Measurements from ENCODE around the gene VPREB1.
"Not testable (repeated sequence)": the region's sequence is repeated elsewhere in the genome, so short reads cannot be mapped to it uniquely, and the experiment has no call there.

VPREB1 gene, protein sequence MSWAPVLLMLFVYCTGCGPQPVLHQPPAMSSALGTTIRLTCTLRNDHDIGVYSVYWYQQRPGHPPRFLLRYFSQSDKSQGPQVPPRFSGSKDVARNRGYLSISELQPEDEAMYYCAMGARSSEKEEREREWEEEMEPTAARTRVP

GRCh38 chr22:22244316-22245250 is at the start of gene VPREB1:
Gene VPREB1 (plus strand): TSS chr22:22244786. CDS start chr22:22244814, 28 bp downstream.
- no peak for DNase-seq (ENCODE audit: low read depth in 1 of 2, low spot score in 1 of 2)

DNA sequence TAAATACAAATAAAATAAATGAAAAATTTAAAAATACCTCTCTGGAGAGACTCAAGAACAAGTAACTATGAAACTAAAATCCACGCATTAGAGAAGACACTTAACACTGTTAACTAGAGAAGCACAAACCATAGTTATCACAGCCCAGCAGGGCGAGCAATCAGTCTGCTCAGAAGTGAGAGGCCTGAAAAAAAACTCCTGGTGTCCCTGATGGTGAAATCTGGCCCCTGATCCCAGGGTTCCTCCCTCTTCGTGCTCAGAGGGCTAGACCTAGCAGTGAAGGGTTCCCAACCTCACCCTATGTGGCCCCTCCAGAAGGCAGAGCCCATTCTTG is 49.7 kb upstream of the VPREB1 start:
- DNase-seq (ENCODE audit: low read depth in 1 of 2, low spot score in 1 of 2): no peak

GRCh38 chr22:22195265-22196017 is 49.1 kb upstream of the VPREB1 start:
- DNase-seq (ENCODE audit: low read depth in 1 of 2, low spot score in 1 of 2): peak; percentile 56 to 67

DNA sequence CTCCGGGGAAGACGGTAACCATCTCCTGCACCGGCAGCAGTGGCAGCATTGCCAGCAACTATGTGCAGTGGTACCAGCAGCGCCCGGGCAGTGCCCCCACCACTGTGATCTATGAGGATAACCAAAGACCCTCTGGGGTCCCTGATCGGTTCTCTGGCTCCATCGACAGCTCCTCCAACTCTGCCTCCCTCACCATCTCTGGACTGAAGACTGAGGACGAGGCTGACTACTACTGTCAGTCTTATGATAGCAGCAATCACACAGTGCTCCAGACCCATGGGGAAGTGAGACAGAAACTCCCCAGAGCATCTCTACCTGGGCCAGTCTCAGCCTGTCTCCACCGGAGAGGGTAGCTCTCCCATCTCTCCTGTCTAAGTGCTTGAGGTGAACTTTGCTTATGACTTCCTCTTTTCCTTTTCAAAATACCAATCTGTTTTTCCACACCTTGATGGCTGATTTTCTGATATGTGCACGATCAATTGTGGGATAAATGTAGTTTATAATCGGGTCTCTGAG is 48.5 kb upstream of the VPREB1 start:
- DNase-seq (ENCODE audit: low read depth in 1 of 2, low spot score in 1 of 2): no peak

DNA sequence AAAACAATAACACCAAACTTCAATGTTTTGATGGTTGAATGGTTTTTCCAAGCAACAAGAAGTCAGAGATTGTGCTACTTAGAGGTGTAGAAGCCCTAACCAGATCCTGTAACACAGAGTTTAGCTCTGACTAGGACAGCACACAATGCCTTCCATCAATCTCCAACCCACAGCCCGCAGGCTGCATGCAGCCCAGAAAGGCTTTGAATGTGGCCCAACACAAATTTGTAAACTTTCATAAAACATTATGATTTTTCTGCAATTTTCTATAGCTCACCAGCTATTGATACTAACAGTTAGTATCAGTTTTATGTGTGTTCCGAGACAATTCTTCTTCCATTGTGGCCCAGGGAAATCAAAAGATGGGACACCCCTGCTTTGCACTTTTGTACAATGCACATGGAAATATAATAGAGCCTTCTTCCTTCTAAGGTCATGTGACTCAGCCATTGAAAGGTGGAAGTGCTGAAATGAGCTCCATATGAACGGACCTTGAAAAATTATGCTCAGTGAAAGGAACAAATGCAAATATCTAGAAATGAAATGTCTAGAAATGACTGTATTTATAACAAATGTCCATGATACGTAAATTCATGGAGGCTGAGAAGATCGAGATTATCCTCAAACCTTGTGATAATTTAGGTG is 47.6 kb upstream of the VPREB1 start:
- DNase-seq (ENCODE audit: low read depth in 1 of 2, low spot score in 1 of 2): no peak

GRCh38 chr22:22197993-22198402 is 46.6 kb upstream of the VPREB1 start:
- no peak for DNase-seq (ENCODE audit: low read depth in 1 of 2, low spot score in 1 of 2)

- DNase-seq (ENCODE audit: low read depth in 1 of 2, low spot score in 1 of 2): no peak
Measured at GRCh38 chr22:22198751-22199150, 45.8 kb upstream of the VPREB1 start.

DNA sequence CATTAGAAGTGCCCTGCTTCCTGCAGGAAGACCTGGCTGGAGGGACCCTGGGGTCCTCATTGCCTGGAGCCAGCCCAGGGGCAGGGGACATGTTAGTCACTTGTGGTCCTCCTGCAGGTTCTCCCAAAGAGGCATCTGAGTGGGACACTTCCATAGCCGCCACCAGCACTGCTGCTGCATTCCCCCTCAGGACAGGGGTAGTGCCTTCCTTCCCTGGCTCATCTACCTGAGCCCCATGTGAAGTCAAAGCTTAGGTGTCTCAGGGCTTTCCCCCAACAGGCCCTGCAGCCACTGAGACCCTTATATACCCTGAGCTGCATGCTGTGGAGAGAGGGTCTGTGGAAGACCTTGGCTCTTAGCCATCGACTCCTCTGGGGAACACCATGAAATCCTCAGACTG is 45.0 kb upstream of the VPREB1 start:
- DNase-seq (ENCODE audit: low read depth in 1 of 2, low spot score in 1 of 2): no peak

GRCh38 chr22:22200569-22201184 is 43.9 kb upstream of the VPREB1 start:
- no peak for DNase-seq (ENCODE audit: low read depth in 1 of 2, low spot score in 1 of 2)

DNA sequence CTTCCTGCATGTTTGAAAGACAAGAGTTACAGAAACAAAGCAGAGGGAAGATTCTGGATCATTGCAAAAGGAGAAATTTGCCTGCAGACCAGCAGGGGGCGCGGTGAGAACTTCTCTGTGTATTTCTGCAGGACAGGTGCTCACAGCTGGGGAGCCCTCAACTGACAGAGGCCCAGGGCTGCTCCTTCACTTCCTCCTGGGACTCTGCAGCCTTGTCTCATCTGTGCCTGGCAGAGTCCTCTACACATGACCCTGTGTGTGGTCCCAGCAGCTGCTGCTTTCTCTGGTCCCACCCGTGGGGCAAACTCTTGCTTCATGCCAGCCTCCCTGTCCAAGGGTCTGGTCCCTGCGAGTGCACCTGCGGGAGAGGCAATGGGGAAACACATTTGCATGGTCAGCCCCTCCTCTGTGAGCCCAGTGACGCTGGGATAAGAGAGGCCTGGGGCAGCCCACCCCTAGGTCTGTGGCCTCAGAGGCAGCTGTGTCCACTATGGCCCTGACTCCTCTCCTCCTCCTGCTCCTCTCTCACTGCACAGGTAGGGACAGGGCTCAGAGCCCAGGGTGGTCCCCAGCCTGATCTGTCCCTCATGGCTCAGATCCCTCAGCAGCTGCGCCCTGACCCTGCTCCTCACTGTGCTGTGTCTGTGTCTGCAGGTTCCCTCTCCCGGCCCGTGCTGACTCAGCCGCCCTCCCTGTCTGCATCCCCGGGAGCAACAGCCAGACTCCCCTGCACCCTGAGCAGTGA is 43.2 kb upstream of the VPREB1 start:
- DNase-seq (ENCODE audit: low read depth in 1 of 2, low spot score in 1 of 2): peak in 1 of 2 donors; percentile 31

- no peak for DNase-seq (ENCODE audit: low read depth in 1 of 2, low spot score in 1 of 2)
Measured at GRCh38 chr22:22201930-22202343, 42.6 kb upstream of the VPREB1 start.

GRCh38 chr22:22203048-22203971 is 41.3 kb upstream of the VPREB1 start:
- DNase-seq (ENCODE audit: low read depth in 1 of 2, low spot score in 1 of 2): no peak

DNA sequence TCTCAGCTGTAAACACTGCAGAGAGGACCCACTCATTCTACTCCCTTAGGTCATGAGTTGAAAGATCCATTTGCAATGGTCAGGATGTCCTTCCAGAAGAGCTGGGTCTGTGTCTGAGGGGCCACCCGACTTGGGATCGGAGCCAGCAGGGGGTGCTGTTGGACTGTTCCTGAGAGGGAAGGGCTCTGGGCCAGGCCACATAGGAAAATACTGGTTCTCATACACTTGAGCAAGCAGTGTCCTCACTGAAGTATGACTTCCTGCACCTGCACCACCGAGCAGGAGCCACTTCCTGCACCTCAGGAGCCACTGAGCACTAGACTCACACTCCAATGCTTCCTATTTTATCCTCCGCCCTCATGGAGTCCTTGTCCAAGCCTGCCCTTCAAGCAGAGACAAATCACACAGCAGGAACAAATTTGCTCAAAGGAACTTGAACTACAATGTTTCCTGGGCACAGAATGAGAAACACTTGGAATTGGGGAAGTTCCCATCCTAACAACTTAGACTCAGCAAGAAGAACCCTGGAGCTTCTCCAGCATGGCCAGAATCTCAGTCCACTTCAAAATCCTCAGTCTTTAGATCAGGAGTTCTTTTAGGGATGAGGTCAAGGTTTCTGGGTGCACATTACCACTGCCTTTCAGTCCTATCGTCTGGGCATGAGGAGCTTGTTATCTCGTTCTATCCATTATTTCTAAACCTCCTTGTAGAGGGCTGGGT is 36.6 kb upstream of the VPREB1 start:
- DNase-seq (ENCODE audit: low read depth in 1 of 2, low spot score in 1 of 2): peak; percentile 47 to 78

DNA sequence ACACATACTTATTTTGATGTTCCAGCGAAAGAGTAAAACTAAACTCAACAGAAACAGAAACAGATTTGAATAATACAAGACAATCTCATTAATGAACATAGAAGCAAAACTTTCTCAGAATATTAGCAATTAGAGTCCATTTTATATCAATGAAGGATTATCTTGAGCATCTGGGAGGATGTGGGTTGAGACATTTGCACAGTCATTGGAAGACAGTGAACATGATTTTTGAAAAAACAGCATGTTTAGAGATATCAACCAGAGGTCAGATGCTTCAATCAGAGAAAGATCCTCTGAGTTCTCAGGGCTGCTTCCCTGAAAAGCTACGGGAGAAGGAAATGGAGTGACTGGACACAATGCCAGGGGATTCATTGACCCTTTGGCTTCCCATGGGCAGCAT is 35.9 kb upstream of the VPREB1 start:
- DNase-seq (ENCODE audit: low read depth in 1 of 2, low spot score in 1 of 2): no peak

DNA sequence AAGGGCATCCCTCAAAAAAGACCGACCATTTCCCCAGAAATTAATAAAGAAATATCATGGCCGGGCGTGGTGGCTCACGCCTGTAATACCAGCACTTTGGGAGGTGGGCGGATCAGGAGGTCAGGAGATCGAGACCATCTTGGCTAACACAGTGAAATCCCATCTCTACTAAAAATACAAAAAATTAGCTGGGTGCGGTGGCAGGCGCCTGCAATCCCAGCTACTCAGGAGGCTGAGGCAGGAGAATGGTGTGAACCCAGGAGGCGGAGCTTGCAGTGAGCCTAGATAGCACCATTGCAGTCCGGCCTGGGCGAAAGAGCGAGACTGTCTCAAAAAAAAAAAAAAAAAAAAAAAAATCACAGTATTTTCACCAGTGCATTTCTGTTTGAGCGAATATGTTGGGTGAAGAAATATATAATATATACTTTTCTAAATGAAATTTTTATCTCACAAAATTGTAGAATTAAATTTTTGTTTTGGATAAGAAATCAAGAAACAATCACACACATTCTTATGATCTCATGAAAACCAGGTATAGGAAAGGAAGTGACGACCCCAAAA is 35.4 kb upstream of the VPREB1 start:
- not testable (repeated sequence) for DNase-seq (ENCODE audit: low read depth in 1 of 2, low spot score in 1 of 2)

DNA sequence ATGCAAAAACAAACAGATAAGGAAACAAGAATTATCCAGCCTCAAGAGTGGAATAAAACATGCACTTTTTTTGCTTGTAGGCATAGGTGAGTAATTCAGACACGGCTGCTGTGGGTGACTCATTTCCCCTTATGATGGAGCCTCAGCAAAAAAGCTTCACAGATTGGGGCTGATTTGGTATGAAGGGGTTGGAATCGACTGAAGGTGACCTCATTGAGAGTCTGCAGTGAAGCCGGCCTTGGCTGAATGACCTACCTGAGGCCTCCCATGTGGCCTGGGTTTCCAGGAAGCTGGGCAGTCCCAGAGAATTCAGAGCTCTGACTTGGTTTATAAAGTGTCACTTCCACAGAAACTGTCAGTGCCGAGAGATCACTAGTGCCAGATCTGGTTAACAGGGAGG is 34.2 kb upstream of the VPREB1 start:
- peak in 1 of 2 donors; percentile 16 for DNase-seq (ENCODE audit: low read depth in 1 of 2, low spot score in 1 of 2)

DNA sequence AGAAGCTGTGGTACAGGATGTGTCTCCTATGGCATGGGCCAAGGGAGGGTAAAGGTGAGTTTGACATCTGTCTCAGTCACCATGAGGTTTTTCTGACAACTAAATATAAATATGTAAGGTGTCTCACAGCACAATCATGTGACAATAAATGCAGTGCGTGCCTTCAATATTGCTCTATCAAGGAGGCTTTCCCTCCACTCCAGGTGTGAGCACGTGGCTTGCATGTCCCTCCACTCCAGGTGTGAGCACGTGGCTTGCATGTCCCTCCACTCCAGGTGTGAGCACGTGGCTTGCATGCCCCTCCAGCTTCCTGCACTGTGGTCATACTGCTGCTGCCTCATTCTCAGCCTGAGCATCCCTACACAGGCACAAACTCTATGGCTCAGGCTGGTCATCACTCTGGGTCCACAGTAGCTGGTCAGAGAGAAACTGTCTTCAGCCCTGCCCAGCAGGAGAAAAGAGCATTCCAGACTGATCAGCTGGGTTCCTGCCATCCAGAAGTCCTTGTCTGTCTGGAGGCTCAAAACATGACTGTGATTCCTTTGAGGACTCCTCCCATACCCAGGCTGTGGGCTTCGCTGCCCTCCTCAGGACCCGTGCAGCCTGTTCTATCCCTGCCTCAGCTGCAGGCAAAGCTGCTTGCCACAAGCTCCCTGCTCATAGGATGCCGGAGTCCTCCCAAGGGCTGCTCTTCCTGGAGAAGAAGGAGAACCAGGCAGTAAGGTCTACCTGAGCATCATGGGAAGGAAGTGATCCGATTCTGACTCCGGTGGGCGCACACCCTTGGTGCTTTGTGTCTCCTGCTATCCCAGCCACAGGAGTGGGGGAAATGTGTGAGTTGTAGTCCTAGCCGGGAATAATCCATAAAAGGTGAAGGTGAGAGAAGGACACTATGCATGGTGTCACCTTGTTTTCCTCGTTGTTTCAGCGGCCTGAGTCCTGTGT is 33.4 kb upstream of the VPREB1 start:
- no peak for DNase-seq (ENCODE audit: low read depth in 1 of 2, low spot score in 1 of 2)
